Measurements from ENCODE around the gene COLEC11.

The COLEC11 gene

DNA sequence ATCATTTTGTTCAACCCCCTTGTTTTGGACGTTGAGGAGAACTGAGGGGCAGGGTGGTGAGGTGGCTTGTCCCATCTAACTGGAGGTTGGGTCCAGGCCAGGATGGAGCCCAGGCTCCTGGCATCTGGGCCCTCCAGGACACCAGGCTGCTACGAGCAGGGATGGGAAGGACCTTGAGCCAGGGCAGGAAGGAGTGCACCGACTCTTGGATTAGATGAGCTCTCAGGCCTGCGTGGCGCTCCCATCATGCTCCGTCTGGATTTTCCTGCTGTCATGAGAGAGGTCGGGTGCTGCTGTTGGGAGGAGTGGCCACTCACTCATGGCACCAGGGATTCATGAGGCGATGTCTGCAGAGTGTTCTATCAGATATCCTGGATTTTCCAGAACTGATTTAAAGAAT, 44.7 kb downstream of the COLEC11 start:
- no peak for DNase-seq

DNA sequence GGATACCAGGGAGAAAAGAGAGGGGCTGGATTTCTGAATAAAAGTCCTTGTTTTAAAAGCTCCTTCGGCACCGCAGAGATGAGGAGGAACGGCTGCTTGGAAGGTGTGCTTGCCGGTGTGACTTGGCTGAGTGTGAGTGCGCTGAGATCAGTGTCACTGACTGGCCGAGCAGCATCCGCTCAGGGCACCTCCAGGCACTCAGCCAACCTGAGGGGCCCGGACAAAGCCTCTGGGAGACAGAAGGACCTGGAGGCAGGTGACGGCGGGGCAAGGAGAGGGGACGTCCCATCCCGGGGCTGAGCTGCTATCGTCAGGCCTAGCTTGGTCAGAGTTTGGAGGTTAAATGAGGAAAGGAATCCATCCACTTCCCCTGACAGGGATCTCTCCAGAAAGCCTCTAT, 46.3 kb downstream of the COLEC11 start:
- no peak for DNase-seq

DNA sequence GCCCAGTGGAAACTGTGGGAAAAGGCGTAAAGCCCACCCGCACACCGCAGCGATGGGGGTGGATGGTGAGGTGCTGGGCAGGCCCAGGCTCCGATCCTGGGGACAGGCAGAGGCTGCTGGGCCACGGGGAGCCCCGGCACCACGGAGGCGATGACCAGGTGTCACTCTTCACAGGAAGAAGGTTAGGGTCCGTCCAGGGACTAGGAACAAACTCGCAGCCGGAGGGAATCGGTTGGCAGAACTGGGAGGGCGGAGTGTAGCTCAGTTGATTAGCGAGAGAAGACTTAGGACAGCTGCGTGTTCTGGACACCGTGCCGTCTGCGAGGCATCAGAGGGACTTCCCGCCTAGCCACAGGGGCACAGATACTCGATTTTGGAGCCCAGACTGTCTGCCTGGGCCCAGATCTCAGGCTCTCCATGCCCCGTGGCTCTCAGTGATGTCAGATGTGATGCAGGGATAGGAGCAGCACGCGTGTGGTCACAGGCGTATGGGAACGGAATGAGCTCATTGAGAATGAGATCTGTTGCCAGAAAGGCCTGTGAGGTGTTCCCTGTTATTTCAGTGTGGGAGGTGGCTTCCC, 47.0 kb downstream of the COLEC11 start:
- DNase-seq = no peak

DNA sequence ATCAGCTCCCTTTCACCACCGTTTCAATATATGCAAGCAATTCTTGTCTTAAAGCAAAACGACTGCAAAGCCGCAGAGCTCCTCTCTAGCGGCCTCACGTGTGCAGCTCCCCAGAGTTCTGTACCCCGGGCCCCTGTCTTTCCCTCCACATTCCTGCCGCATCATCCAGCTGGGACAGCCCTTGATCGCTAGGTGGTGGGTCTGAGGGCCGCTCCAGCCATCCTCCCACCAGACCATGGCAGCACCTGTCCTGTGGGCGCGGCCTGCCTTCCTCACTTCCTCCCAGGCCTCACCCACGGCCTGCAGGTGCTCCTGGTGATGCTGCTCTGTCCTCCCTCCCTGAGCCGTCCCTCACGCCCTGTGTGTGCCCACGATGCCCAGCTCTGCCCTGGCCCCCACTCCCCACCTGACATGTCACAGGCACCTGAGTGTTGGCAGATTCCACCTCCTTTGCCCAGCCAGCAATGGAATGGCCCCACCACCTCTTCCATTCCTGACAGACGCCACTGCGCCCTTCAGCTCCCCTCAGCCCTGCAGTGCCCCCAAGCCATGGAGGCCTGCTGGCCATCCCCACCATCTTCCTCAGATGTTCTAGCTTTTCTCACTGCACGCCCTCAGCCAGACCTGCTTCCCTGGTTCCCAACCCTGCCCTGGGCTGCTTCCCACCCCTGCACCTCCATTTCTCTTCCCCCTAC, 47.8 kb downstream of the COLEC11 start:
- no peak for DNase-seq

DNA sequence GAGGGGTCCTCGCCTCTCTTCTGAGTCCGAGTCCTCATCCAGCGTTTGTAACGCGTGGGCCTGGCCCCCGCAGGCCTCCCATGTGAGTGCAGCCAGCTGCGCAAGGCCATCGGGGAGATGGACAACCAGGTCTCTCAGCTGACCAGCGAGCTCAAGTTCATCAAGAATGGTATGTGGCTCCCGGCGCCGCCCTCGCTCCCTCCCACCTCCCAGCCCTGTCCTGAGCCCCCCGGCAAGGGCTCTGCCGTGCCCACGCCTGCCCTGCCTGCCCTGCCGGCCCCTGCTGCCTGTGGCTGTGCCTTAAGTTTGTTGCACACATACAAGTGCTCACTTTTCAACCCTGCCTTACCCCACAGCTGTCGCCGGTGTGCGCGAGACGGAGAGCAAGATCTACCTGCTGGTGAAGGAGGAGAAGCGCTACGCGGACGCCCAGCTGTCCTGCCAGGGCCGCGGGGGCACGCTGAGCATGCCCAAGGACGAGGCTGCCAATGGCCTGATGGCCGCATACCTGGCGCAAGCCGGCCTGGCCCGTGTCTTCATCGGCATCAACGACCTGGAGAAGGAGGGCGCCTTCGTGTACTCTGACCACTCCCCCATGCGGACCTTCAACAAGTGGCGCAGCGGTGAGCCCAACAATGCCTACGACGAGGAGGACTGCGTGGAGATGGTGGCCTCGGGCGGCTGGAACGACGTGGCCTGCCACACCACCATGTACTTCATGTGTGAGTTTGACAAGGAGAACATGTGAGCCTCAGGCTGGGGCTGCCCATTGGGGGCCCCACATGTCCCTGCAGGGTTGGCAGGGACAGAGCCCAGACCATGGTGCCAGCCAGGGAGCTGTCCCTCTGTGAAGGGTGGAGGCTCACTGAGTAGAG, 48.7 kb downstream of the COLEC11 start:
- DNase-seq = no peak

DNA sequence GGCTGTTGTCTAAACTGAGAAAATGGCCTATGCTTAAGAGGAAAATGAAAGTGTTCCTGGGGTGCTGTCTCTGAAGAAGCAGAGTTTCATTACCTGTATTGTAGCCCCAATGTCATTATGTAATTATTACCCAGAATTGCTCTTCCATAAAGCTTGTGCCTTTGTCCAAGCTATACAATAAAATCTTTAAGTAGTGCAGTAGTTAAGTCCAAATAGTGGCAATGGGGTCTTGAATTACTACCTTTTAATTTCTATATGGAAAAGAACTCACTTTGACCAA, 49.3 kb downstream of the COLEC11 start:
- no peak for DNase-seq

- DNase-seq = no peak
These were observed 50.1 kb downstream of the COLEC11 start for GRCh38 chr2:3644891-3645605.

DNA sequence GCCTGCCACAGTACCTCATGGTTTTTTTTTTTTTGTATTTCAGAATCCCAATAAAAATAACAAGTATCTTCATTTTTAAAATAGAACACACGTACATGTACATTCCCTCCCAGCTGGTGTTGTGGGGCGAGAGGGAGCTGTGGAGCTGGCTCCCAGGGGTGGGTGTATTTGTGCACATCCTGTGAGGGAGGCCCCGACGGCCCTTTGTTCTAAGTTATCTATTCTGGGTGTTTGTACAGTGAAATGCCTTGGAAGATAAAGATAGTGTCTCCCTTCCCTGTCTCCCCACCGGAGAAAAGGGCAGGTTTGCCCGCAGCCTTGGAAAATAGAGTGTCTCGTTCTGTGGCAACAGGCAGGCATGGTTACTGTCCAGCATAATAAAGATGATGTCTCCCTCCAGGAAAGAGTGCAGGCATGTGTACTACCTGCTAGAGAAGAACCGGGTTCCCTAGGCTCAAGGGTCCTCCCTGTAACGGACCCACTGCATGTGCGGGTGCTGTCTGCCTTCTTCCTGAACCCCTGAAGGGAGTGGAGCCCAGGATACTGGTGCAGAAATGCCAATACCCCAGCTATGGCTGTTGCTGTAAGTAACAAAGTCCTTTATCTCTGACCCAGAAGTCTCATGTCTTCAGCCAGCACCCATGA, 51.0 kb downstream of the COLEC11 start:
- no peak for DNase-seq

GRCh38 chr2:3646446-3646845, 51.5 kb downstream of the COLEC11 start:
- no peak for DNase-seq

- no peak for DNase-seq
These were observed 52.3 kb downstream of the COLEC11 start for GRCh38 chr2:3647246-3647645.

DNA sequence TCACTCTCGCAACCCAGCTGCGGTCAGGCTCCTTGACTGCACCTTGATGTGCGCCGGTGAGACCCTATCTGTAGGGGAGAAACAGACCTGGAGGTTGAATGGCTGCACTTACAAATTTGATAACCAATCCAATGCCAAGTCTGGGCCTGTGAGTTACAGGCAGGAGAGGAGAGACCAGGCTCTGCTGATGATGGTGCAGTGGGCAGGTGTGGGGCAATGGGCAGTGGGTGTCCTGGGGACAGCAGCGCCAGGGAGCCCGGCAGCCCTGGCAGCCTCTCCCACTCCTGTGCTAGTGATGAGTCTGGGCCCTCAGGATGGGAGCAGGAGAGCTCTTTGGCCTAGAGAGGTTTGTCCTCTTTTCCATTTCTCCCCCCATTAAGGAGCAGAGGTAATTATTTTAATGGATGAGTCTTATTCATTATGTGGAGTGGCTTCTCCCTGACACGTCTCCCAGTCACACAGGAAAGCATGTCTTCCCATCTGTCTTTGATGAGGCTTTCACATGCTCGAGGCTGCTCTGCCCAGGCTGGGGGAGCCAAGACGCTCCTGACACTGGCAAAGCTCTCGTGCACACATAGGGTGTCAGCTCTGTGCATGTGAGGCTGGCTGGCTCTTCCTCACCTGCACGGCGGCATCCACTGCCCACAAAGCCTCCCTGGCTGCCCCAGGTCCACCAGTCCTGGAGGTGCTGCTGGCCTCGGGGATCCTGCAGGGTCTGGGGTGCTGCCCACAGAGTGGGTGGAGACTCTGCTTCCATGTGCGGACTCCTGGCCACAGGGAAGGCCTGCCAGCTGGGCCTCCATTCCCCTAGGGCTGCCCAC, 53.1 kb downstream of the COLEC11 start:
- no peak for DNase-seq

- DNase-seq = no peak
These were observed 53.8 kb downstream of the COLEC11 start for GRCh38 chr2:3648652-3649177.

DNA sequence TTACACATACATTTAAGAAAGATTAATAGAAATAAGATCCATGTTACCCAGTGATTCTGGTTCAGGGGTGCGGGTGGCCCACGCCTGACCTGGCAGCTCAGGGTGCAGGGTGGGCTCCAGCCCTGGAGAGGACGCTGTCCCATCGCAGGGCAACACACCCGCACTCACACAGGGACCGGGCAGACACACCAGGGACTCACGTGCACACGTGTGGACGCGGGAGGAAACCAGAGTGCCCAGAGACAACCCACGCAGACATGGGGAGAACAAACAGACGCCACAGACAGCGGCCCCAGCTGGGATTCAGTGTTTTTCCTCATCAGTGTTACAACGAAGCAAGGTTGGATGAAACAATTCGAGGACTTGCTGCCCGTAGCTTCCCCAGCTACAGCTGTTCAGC, 54.7 kb downstream of the COLEC11 start:
- DNase-seq = no peak

DNA sequence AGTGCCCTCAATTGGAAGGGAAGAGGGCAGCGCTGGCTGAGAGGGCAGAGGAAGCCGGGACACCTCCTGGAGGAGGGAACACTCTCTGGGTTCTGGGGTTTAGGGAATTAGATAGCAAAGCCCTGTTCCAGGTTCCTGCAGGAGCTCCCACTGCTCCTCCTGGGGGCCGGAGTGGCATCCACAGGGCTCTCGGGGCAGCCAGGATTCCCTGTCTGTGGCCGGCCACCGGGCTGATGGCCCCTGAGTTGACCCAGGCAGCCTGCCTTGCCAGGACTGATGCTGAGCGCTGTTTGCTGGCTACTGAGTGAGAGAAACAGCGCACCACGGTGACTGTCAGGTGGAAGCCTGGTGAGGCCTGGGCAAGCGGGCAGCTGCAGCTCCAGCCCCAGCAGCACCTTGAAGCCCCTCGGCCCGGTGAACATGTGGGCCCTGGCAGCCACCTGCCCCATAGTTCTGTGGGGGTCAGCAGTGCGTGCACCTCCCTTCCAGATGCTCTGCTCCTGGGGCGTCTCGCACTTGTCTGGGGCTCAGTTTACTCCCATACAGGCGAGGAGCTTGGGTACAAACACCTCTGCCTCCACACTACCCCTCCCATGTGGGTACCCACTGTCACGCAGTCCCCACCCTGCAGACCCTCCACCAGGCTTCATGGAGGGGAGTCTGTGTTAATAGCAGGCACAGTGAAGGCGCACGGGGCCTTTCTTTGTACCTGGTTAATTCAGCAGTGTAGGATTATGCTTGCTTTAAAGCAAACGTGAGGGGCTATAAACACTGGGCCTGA, 55.4 kb downstream of the COLEC11 start:
- DNase-seq = no peak

- peak; percentile 73 for DNase-seq
These were observed 57.1 kb downstream of the COLEC11 start for GRCh38 chr2:3651691-3652648.

- no peak for DNase-seq
These were observed 58.1 kb downstream of the COLEC11 start for GRCh38 chr2:3652896-3653625.

GRCh38 chr2:3654011-3654410, 59.1 kb downstream of the COLEC11 start:
- no peak for DNase-seq

DNA sequence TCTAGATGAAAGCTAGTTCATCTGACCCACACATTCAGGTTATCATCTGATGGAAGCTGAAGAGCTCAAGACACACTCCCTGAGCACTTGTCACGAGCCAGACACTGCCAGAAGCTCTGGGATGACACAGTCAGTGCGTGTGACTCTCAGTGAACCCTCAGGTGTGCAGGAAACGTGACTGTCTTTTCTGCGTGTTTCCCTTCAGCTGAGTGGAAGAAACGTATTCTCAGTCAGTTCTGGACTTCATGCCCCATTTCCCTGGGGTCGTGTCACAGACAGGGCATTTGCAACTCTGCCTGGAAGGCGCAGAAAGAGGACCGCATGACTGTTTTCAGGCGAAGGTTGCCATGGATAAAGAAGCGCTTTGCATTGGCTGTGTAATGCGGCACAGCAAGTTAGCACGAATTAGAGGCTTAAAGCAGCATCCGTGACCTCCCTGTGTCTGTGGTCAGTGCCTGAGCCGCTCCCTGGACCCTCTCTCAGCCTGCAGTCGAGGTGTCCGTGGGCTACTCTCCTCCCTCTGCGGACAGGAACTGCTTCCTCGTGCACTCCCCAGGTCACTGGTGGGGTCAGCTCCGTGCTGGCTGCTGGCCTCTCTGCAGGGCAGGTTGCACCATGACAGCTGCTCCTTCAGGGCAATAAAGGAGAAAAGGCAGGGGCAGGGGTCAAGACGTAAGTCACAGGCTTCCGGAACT, 59.8 kb downstream of the COLEC11 start:
- no peak for DNase-seq

Measured in CD4-positive, alpha-beta T cell treated with Interleukin-6 for 4 hours (primary cell).